A673 (cell line): Measurements from ENCODE around the gene GRIK3.

Experiments
- EZH2 ChIP-seq: fragments of 200-600 bp; sonication (generic); IDR thresholded peaks from 2 replicates; pipeline ENCODE4 v1.6.1; 2017; ENCODE audit warnings: borderline replicate concordance, low read depth, mild to moderate bottlenecking, mixed read lengths, antibody characterized with exemption, low read length; ENCODE audit not compliant: poor library complexity, severe bottlenecking
- TF ChIP-seq, protein P1 (sequence below): fragments of 300-800, 200-600 bp; sonication (generic); conservative IDR thresholded peaks from 2 replicates; pipeline ENCODE4 v1.5.1; 2017; ENCODE audit warnings: low read depth, mild to moderate bottlenecking, antibody characterized with exemption, low read length, moderate library complexity, mixed read lengths

- TF ChIP-seq, protein P1, sequence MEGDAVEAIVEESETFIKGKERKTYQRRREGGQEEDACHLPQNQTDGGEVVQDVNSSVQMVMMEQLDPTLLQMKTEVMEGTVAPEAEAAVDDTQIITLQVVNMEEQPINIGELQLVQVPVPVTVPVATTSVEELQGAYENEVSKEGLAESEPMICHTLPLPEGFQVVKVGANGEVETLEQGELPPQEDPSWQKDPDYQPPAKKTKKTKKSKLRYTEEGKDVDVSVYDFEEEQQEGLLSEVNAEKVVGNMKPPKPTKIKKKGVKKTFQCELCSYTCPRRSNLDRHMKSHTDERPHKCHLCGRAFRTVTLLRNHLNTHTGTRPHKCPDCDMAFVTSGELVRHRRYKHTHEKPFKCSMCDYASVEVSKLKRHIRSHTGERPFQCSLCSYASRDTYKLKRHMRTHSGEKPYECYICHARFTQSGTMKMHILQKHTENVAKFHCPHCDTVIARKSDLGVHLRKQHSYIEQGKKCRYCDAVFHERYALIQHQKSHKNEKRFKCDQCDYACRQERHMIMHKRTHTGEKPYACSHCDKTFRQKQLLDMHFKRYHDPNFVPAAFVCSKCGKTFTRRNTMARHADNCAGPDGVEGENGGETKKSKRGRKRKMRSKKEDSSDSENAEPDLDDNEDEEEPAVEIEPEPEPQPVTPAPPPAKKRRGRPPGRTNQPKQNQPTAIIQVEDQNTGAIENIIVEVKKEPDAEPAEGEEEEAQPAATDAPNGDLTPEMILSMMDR: no peak
- no peak for TF ChIP-seq EZH2
These were observed 240.9 kb downstream of the GRIK3 start for GRCh38 chr1:36793452-36793851.
